ENCODE data around the gene NELL1.

The NELL1 gene

DNA sequence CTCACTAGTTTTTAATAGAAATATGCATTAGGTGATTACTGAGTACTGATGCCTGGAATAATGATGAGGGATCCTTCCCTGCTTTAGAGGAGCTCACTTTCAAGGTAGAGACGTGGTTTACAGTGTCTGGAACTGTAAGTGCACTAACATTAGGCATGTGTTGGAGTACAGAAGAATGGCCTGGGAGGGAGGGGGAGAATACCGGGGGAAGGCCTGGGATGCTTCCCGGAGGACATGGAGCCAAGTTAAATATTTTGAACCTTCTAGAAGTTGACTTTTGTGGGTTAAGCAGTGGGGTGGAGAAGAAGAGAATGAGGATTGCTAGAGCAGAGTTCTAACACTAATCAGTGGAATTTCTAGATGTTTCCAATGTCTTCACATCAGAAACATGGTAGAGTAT, 261.6 kb downstream of the NELL1 start:
- Histone ChIP-seq H3K4me3 (no peak overlapping the region), H4K20me1 (no peaks in the 10 kb centered on the region), H3K4me1 (no peaks in the 10 kb centered on the region), H3K27me3 (no peaks in the 10 kb centered on the region), H3K36me3 (no peaks in the 10 kb centered on the region), H3K9me3 (no peaks in the 10 kb centered on the region), H3K9ac (no peak overlapping the region), H3K4me2 (no peak overlapping the region), H3K27ac (no peak overlapping the region)
- no peak for TF ChIP-seq Cebpa-rat (IDR thresholded peaks at IDR 0.05)

DNA sequence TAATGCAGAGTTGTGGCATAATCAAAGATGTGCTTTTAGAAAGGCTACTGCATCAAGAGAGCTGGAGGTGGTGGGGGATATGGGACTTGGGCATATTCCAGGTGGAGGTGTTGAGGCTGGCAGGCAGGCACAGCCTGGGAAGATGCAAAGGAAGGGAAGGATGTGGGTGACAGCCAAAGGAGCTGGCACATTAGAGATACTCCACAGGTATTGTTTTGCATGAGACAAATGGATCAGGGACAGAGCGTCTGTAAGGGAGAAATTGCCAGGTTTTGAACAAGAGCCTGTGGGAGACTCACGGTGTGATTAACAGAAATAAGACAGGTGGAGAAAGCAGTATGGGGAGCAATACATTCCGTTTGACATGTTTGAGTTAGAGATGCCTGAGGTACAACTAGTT, 263.7 kb downstream of the NELL1 start:
- no peak for TF ChIP-seq Cebpa-rat (IDR thresholded peaks at IDR 0.05)
- Histone ChIP-seq H3K4me1 (no peaks in the 10 kb centered on the region), H3K36me3 (no peaks in the 10 kb centered on the region), H3K27me3 (no peaks in the 10 kb centered on the region), H4K20me1 (no peaks in the 10 kb centered on the region), H3K9ac (no peak overlapping the region), H3K9me3 (no peaks in the 10 kb centered on the region), H3K4me2 (no peak overlapping the region), H3K4me3 (no peak overlapping the region), H3K27ac (no peak overlapping the region)

DNA sequence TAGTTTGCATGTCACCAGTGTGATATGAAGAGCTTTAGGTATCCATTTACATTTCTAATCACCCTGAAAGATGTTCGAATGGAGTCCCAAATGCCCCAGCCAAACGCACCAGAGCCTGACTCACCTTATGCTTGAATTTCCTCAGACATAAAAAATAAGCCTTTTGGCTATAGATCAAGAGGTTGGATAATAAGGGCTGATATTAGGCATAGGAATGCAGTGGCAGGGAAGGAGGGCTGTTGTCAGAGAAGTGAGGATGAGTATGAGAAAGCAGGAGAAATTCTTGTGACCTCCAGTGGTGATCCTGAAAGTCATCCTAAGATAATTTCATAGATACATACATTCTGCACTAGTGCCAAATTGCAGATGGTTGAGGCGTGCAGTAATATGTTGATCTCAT, 264.6 kb downstream of the NELL1 start:
- no peak overlapping the region for H3K4me2 ChIP-seq
- no peaks in the 10 kb centered on the region for H4K20me1 ChIP-seq
- no peak overlapping the region for H3K9ac ChIP-seq
- H3K4me3 ChIP-seq = no peak overlapping the region
- H3K27ac ChIP-seq = no peak overlapping the region
- TF ChIP-seq Cebpa-rat (IDR thresholded peaks at IDR 0.05) = no peak
- no peaks in the 10 kb centered on the region for H3K9me3 ChIP-seq
- H3K27me3 ChIP-seq = no peaks in the 10 kb centered on the region
- H3K36me3 ChIP-seq = no peaks in the 10 kb centered on the region
- H3K4me1 ChIP-seq = no peaks in the 10 kb centered on the region

DNA sequence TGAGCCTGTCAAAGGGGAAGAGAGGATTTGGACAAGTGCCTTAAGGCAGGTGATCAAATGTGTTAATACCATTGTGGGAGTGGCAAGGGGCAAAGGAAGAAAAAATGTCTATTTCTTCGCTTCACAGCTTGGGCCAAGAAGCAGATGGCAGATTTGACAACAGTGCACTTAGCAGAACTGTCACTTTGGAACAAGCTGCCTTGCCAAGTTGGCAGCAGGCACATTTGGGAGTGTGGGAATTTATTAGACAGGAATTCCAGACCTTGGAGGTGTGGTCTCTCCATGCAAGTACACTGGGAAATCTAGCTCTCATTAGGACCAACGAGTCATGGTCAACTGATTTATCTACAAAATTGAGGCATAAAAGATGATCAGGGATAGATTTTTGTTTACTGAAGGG, 265.1 kb downstream of the NELL1 start:
- TF ChIP-seq Cebpa-rat (IDR thresholded peaks at IDR 0.05) = no peak
- H3K4me2 ChIP-seq = no peak overlapping the region
- H3K9me3 ChIP-seq = no peaks in the 10 kb centered on the region
- no peak overlapping the region for H3K4me3 ChIP-seq
- no peaks in the 10 kb centered on the region for H3K36me3 ChIP-seq
- H4K20me1 ChIP-seq = no peaks in the 10 kb centered on the region
- H3K4me1 ChIP-seq = no peaks in the 10 kb centered on the region
- H3K9ac ChIP-seq = no peak overlapping the region
- H3K27ac ChIP-seq = no peak overlapping the region
- no peaks in the 10 kb centered on the region for H3K27me3 ChIP-seq

DNA sequence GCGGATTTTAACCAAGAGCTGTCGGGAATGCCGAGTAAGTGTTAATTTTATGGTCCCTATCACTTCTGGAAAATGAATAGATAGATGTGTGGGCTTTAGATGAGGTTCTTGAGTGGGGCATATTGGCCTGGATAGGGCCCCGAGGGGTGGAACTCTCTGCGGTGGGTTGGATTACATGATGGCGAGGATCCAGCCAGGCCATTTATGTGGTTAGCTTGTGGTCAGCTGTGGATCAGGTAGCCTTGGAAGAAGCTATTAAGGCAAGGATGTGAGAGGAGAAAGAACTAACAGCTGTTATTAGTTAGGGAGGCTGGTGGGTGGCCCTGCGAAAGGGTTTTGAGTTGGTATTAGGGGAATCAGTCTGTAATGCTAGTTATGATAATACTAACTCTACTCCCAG, 268.4 kb downstream of the NELL1 start:
- no peaks in the 10 kb centered on the region for H3K27me3 ChIP-seq
- H3K4me2 ChIP-seq = no peak overlapping the region
- no peaks in the 10 kb centered on the region for H4K20me1 ChIP-seq
- no peak overlapping the region for H3K4me3 ChIP-seq
- no peak overlapping the region for H3K9ac ChIP-seq
- no peaks in the 10 kb centered on the region for H3K9me3 ChIP-seq
- no peak for TF ChIP-seq Cebpa-rat (IDR thresholded peaks at IDR 0.05)
- H3K36me3 ChIP-seq = no peaks in the 10 kb centered on the region
- H3K4me1 ChIP-seq = no peaks in the 10 kb centered on the region
- H3K27ac ChIP-seq = no peak overlapping the region

DNA sequence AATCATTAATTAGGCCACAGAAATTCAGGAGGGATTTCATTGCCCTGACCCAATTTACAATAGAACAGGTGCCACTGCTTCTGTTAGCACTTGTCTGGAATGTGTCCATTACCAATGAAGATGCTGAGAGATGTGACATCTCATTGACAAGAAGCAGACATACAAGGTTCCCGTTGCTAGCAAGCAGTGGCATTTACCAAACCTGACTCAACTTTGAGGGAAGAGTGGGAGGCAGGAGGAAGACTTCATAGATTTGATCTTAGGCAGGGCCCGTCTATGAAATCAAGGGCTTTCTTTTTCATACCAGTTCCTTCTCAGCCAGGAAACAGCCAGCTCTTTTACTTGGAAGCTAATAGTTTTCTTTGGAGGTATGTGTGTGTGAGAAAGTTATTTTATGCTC, 280.2 kb downstream of the NELL1 start:
- Histone ChIP-seq H4K20me1 (no peaks in the 10 kb centered on the region), H3K36me3 (no peaks in the 10 kb centered on the region; the same call in 1 of the 2 replicates), H3K4me1 (no peaks in the 10 kb centered on the region), H3K27me3 (no peaks in the 10 kb centered on the region), H3K9ac (no peak overlapping the region), H3K4me3 (no peak overlapping the region), H3K27ac (no peak overlapping the region), H3K4me2 (no peak overlapping the region), H3K9me3 (no peaks in the 10 kb centered on the region)
- TF ChIP-seq Cebpa-rat (IDR thresholded peaks at IDR 0.05) = no peak

DNA sequence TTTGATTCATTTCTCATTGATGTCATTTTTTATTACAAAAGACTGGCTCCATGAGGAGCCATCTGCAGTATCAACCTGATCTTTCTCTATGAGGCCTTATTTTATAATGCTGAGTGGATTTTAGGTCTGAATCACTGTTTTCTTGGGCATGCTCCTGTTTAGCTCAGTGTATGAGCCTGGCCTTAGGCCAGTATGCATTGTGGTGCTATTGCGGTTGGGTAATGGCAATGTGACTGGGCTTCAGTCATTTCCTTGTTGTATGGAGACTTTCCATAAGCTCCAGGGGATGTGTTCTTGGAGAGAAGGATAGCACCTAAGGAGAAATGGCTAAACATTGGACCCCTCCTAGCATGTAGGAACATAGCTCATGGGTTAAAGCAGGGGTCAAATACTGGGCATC, 293.2 kb downstream of the NELL1 start:
- H3K4me3 ChIP-seq = no peak overlapping the region
- no peaks in the 10 kb centered on the region for H3K36me3 ChIP-seq
- no peak for TF ChIP-seq Cebpa-rat (IDR thresholded peaks at IDR 0.05)
- H3K4me1 ChIP-seq = no peaks in the 10 kb centered on the region
- H3K4me2 ChIP-seq = no peak overlapping the region
- H3K27ac ChIP-seq = no peak overlapping the region
- no peaks in the 10 kb centered on the region for H3K9me3 ChIP-seq
- no peaks in the 10 kb centered on the region for H4K20me1 ChIP-seq
- no peak overlapping the region for H3K9ac ChIP-seq
- no peaks in the 10 kb centered on the region for H3K27me3 ChIP-seq

DNA sequence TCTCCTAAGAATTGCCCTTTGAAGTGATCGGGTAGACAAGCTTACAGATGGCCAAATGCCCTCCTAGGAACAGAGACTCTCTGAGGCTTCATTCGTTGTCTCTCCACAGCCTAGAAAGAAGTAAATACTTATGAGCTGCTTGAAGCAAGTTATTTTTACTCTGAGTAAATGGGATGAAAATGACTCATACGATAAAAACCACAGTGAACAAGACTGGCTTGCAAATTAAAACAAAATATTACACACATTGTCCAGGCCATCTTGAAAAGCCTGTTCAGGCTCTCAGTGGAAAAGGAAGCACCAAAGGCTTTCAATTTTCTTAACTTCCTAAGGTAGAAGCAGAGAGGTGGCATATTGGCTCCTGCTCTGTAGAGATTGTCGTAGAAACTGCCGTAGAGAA, 294.2 kb downstream of the NELL1 start:
- H3K27ac ChIP-seq = no peak overlapping the region
- no peaks in the 10 kb centered on the region for H3K4me1 ChIP-seq
- no peak overlapping the region for H3K4me2 ChIP-seq
- H3K9ac ChIP-seq = no peak overlapping the region
- no peaks in the 10 kb centered on the region for H3K36me3 ChIP-seq
- no peaks in the 10 kb centered on the region for H3K9me3 ChIP-seq
- TF ChIP-seq Cebpa-rat (IDR thresholded peaks at IDR 0.05) = no peak
- H4K20me1 ChIP-seq = no peaks in the 10 kb centered on the region
- H3K27me3 ChIP-seq = no peaks in the 10 kb centered on the region
- no peak overlapping the region for H3K4me3 ChIP-seq

DNA sequence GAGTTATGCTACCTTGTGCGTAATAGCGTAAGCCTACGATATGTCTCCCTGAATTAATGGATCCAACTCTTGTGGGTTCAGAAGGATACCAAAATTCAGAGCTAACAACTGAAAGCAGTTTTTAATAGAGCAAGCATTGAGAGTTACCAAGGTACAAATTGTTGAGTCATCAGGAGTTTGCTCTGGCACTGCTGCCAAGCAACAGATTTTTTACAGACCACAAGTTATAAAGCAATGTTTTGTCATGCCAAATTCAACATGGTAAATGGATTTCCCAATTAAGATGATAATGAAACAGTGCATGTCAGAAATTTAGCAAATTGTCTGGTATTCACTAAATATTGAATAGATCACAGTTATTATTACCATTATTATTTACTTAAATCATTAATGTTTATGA, 295.6 kb downstream of the NELL1 start:
- no peak overlapping the region for H3K27ac ChIP-seq
- H3K4me1 ChIP-seq = no peaks in the 10 kb centered on the region
- H3K36me3 ChIP-seq = no peaks in the 10 kb centered on the region

DNA sequence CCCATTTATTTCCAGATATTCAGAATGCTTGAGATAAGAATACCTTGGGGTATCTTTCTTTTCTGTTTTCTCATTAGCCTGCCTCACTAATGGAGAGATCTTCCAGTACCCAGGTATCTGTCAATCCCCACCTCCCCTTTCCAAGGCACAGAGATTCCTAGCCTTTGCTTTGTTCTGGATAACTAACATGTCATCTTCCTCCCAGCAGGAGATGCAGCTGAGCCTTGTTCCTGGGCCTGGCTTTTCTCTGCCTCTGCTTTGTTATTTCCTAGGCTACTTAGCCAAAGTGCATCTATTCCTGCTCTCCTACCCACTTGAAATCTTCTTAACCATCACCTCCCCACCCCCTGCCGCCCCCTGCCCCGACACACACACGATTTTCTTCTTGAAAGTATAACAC, 297.1 kb downstream of the NELL1 start:
- Histone ChIP-seq H3K27ac (no peak overlapping the region), H3K9me3 (no peaks in the 10 kb centered on the region), H4K20me1 (no peaks in the 10 kb centered on the region), H3K4me3 (no peak overlapping the region), H3K4me1 (no peaks in the 10 kb centered on the region), H3K4me2 (no peak overlapping the region), H3K9ac (no peak overlapping the region), H3K27me3 (no peaks in the 10 kb centered on the region), H3K36me3 (no peaks in the 10 kb centered on the region)
- no peak for TF ChIP-seq Cebpa-rat (IDR thresholded peaks at IDR 0.05)

More for the DNA sequence above, 295.6 kb downstream of the NELL1 start:
- H3K9ac ChIP-seq = no peak overlapping the region
- no peak for TF ChIP-seq Cebpa-rat (IDR thresholded peaks at IDR 0.05)
- H4K20me1 ChIP-seq = no peaks in the 10 kb centered on the region
- H3K4me3 ChIP-seq = no peak overlapping the region
- H3K9me3 ChIP-seq = no peaks in the 10 kb centered on the region
- no peaks in the 10 kb centered on the region for H3K27me3 ChIP-seq
- H3K4me2 ChIP-seq = no peak overlapping the region

DNA sequence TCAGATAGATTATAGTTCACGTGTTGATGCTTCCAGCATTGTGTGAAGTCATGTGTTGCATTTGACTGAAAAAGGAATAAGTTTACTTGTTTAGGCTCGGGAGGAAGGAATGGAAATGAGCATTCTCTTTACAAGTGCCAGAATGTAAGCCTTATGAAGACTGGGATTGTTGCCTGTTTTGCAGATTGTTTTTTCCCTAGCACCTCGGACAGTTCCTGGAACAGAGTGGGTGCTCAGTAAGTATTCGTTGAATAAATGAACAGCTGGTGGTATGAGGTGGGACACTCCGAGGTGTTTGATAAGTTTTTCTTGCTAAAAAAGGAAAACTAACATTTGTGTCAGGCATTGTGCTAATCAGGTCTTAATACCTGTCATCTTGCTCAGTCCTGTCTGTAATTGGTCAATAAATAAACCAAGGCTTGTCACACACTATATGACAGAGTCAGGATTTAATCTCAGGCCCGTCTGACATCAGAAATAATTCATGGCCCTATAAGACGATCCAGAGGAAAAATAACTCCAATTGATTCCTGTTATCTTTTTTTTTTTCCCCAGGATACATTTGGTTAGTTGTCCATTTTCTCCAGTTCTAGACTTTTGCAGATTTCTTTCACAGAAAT, 304.7 kb downstream of the NELL1 start:
- TF ChIP-seq Cebpa-rat (IDR thresholded peaks at IDR 0.05) = no peak
- no peaks in the 10 kb centered on the region for H3K9me3 ChIP-seq
- H3K27me3 ChIP-seq = no peaks in the 10 kb centered on the region
- H3K9ac ChIP-seq = no peak overlapping the region
- no peaks in the 10 kb centered on the region for H3K4me1 ChIP-seq
- H3K4me3 ChIP-seq = no peak overlapping the region
- H3K27ac ChIP-seq = no peak overlapping the region
- no peaks in the 10 kb centered on the region for H4K20me1 ChIP-seq
- no peaks in the 10 kb centered on the region for H3K36me3 ChIP-seq
- H3K4me2 ChIP-seq = no peak overlapping the region
